Measurements from ENCODE around the gene TMEM174. TPM values are rescaled to one million over a fixed set of nuclear protein-coding genes. Genes with fewer than 3 reads are reported as not detected.
"Not testable (repeated sequence)": the region's sequence is repeated elsewhere in the genome, so short reads cannot be mapped to it uniquely, and the experiment has no call there.

TMEM174 gene
- total and polyA plus RNA-seq, 2 of the 4 experiments (the other 2 are of a cell fraction) = not detected

GRCh38 chr5:73218552-73219171, 45.7 kb downstream of the TMEM174 start:
- CTCF ChIA-PET = interaction anchor here (0.7 to 1.7 kb wide), 9 partner anchors 14 to 233 kb away, joined by 3 to 4 read pairs (median 3); no protein-coding TSS in a partner anchor
- WGBS, 2 experiments (ENCODE audit: extremely low coverage in 2 of 2, insufficient read length in 1 of 2) = no CpG with 5 or more reads among the region's 4 CpGs
- Histone ChIP-seq H4K20me1 (ENCODE audit: insufficient read depth, low read length) (no peaks in the 10 kb centered on the region), H3K14ac (replicated peaks; ENCODE audit: low read depth, low read length) (no peak overlapping the region), H3K27ac (ENCODE audit: insufficient read depth, low read length) (no peak overlapping the region), H2BK120ac (ENCODE audit: low read depth, low read length) (no peak overlapping the region), H2AFZ (replicated peaks; ENCODE audit: low read length, poor library complexity) (no peak overlapping the region), H3K4ac (ENCODE audit: low read depth, low read length) (no peak overlapping the region), H3K56ac (ENCODE audit: extremely low read depth, insufficient read depth, low read length) (no peak overlapping the region), H3K9me1 (ENCODE audit: insufficient read depth, low read length) (no peaks in the 10 kb centered on the region), H3K4me3 (ENCODE audit: insufficient read depth, low read depth, low read length) (no peak overlapping the region), H3K36me3 (ENCODE audit: control insufficient read depth, insufficient read depth, low read length) (no peaks in the 10 kb centered on the region), H2BK5ac (ENCODE audit: low read depth, low read length, poor library complexity, severe bottlenecking) (no peak overlapping the region), H3K9me3 (ENCODE audit: control insufficient read depth, insufficient read depth, low read length) (no peaks in the 10 kb centered on the region), H3K79me1 (ENCODE audit: low read depth in 1 of 2, low read length in 2 of 2) (no peaks in the 10 kb centered on the region), H2BK20ac (ENCODE audit: low read depth, low read length) (no peak overlapping the region), H3K4me2 (ENCODE audit: low read depth, low read length) (no peak overlapping the region), H2AK9ac (replicated peaks; ENCODE audit: low read depth, low read length, poor library complexity) (no peak overlapping the region), H3K18ac (ENCODE audit: low read depth, low read length) (no peak overlapping the region), H4K8ac (ENCODE audit: low read depth in 2 of 2, low read length in 2 of 2) (no peak overlapping the region), H3K4me1 (ENCODE audit: control insufficient read depth, insufficient read depth, low read length) (0 out of 2 replicates have a peak, but pooled peaks cover 2% of the 10 kb centered on the region), H4K91ac (ENCODE audit: insufficient read depth, low read depth, low read length) (no peak overlapping the region), H3K9ac (ENCODE audit: low read depth, low read length) (no peak overlapping the region), H3K27me3 (ENCODE audit: control insufficient read depth, insufficient read depth, low read length) (peaks cover 6% of the 10 kb centered on the region; the same call in 1 of the 2 replicates), H4K5ac (ENCODE audit: low read depth, low read length) (no peak overlapping the region), H2AK5ac (ENCODE audit: low read depth, low read length) (no peak overlapping the region), H2BK15ac (ENCODE audit: low read depth, low read length) (no peak overlapping the region), H3K23ac (ENCODE audit: low read depth, low read length) (no peak overlapping the region)
- DNase-seq = peak; percentile 72
- dilution Hi-C loops (cut with HindIII; ENCODE audit: low sequenced_read_pairs, unreplicated experiment) (no loop called here), intact Hi-C loops (cut with micrococcal nuclease) (loop anchor here (1.0 to 5.0 kb wide), 5 partner anchors 79 to 319 kb away; no protein-coding TSS in a partner anchor), in situ Hi-C loops (cut with MboI; ENCODE audit: low sequenced_read_pairs) (no loop called here)
- POLR2A ChIA-PET (ENCODE audit: unreplicated experiment) = no interaction called here
- BruUV-seq (replicated peaks) = no TSS peak
- ATAC-seq (ENCODE audit: low read depth) = 0 out of 2 replicates have a peak, but pooled peaks have one; percentile 25
- no peak for TF ChIP-seq POLR2A (IDR thresholded peaks at IDR 0.05; ENCODE audit: low read depth, low read length)
- TF ChIP-seq RAD21 (IDR thresholded peaks at IDR 0.05; ENCODE audit: low read length) = peak; percentile 64
- TF ChIP-seq CTCF (conservative IDR thresholded peaks at IDR 0.05; ENCODE audit: low read depth, low read length) = peak; percentile 64
- 0 out of 2 replicates have a peak, but pooled peaks have one; percentile 1 for TF ChIP-seq CEBPB (IDR thresholded peaks at IDR 0.05; ENCODE audit: low read depth, low read length)
- TF ChIP-seq SMC3 (IDR thresholded peaks at IDR 0.05; ENCODE audit: low read depth, low read length) = peak; percentile 74

DNA sequence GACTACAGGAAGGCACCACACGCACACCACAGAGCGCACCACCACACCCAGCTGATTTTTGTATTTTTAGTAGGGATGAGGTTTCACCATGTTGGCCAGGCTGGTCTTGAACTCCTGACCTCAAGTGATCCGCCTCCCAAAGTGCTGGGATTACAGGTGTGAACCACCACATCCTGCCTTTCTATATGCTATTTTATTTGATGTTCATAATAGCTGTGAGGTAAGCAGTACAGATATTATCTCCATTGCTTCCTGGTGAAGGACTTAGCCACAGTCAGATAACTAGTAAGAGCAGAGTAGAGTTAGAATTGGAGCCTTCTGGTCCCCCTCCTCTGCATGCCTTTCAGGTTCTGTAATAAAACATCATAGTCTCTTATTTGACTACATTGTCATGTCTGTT, 46.3 kb downstream of the TMEM174 start:
- H4K20me1 ChIP-seq (ENCODE audit: insufficient read depth, low read length); in situ Hi-C loops (cut with MboI; ENCODE audit: low sequenced_read_pairs); H3K23ac ChIP-seq (ENCODE audit: low read depth, low read length); H2BK15ac ChIP-seq (ENCODE audit: low read depth, low read length); DNase-seq; H2BK120ac ChIP-seq (ENCODE audit: low read depth, low read length); H3K9ac ChIP-seq (ENCODE audit: low read depth, low read length); H3K36me3 ChIP-seq (ENCODE audit: control insufficient read depth, insufficient read depth, low read length); POLR2A ChIA-PET (ENCODE audit: unreplicated experiment); H3K9me1 ChIP-seq (ENCODE audit: insufficient read depth, low read length); H3K79me1 ChIP-seq (ENCODE audit: low read depth in 1 of 2, low read length in 2 of 2); H3K4me2 ChIP-seq (ENCODE audit: low read depth, low read length); H2BK5ac ChIP-seq (ENCODE audit: low read depth, low read length, poor library complexity, severe bottlenecking); H3K4ac ChIP-seq (ENCODE audit: low read depth, low read length); H4K8ac ChIP-seq (ENCODE audit: low read depth in 2 of 2, low read length in 2 of 2); H2AK5ac ChIP-seq (ENCODE audit: low read depth, low read length); H3K56ac ChIP-seq (ENCODE audit: extremely low read depth, insufficient read depth, low read length); H3K9me3 ChIP-seq (ENCODE audit: control insufficient read depth, insufficient read depth, low read length); ATAC-seq (ENCODE audit: low read depth); H2AFZ ChIP-seq (replicated peaks; ENCODE audit: low read length, poor library complexity); H3K27me3 ChIP-seq (ENCODE audit: control insufficient read depth, insufficient read depth, low read length); H3K4me3 ChIP-seq (ENCODE audit: insufficient read depth, low read depth, low read length); H2BK20ac ChIP-seq (ENCODE audit: low read depth, low read length); H4K91ac ChIP-seq (ENCODE audit: insufficient read depth, low read depth, low read length); H3K18ac ChIP-seq (ENCODE audit: low read depth, low read length); H3K14ac ChIP-seq (replicated peaks; ENCODE audit: low read depth, low read length); H2AK9ac ChIP-seq (replicated peaks; ENCODE audit: low read depth, low read length, poor library complexity); dilution Hi-C loops (cut with HindIII; ENCODE audit: low sequenced_read_pairs, unreplicated experiment); BruUV-seq (replicated peaks); H3K27ac ChIP-seq (ENCODE audit: insufficient read depth, low read length); H4K5ac ChIP-seq (ENCODE audit: low read depth, low read length); H3K4me1 ChIP-seq (ENCODE audit: control insufficient read depth, insufficient read depth, low read length): not testable (repeated sequence)
- CTCF ChIA-PET = interaction anchor here (1.7 kb wide), 1 partner anchor 231 kb away, joined by 4 read pairs; no protein-coding TSS in a partner anchor
- intact Hi-C loops (cut with micrococcal nuclease) = loop anchor here (2.0 to 5.0 kb wide), 4 partner anchors 78 to 318 kb away; no protein-coding TSS in a partner anchor
- WGBS, 2 experiments (ENCODE audit: extremely low coverage in 2 of 2, insufficient read length in 1 of 2) = no CpG with 5 or more reads among the region's 3 CpGs

All from IMR-90 (cell line).